Measurements from ENCODE around the gene FGF14.

FGF14 gene

DNA sequence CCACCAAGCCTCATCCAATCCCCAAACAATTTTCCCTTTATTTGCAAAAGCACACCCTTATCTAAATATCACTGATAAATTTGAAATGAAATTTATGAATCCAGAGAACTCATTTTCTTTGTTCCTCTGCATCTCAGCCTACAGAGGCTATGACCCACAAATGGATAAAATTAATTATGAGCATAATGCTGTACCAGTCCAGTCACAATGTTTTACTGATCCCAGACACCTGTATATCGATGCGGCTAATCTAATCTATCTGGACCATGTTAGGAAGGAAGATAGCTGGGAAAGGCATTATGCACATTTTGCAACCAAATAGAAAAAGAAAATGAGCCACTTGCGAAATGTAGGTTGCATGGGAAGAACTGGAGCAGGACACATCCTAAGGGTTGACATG is 150.0 kb downstream of the FGF14 start:
- DNase-seq (ENCODE audit: low spot score), result no peak
- no peak for FAIRE-seq

DNA sequence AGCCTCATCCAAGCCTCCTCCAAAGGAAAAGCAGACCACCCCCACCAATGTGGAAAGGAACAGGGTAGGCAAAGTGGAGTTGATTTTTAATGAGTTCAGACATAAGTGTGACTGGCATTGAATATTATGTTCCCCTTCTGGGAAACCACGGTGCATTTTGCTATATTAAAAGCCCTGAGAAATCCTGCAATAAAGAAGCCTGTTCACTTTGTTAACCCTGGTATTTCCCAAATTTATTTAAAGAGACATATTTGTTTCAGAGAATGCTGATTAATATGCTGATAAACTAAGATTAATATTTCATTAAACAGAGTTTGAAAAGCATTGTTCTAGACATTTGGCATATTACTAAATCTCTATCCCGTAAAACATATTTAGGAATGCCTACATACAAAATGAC is 151.4 kb downstream of the FGF14 start:
- no peak for FAIRE-seq
- DNase-seq (ENCODE audit: low spot score), result no peak

DNA sequence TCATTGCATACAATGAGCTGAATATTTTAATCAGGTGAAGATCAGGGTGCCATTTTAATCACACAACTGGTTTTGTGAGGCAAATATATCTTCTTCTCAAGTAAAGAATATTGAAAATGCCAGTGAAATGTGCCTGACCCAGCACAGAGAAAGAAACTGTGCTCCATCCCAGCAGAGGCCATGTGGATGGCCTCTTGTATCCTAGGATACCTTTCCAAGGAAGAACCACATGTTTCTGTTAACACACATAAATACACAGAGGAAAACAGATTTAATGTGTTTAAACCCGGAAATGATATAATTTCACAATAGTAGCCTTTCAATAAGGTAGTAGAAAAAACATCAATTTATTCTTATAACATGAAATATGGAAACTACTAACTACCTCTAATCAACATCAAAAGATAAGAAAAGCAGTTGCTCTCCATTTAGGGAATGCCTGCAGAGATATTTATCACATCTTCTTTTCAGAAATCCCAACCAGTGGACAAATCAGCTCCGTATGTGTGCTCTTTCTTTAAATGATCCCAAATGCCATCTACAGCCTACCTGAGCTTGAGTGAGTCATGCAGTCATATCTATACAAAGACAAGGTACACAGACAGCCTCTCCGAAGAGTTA is 157.1 kb downstream of the FGF14 start:
- FAIRE-seq (no peak), DNase-seq (ENCODE audit: low spot score) (no peak)

DNA sequence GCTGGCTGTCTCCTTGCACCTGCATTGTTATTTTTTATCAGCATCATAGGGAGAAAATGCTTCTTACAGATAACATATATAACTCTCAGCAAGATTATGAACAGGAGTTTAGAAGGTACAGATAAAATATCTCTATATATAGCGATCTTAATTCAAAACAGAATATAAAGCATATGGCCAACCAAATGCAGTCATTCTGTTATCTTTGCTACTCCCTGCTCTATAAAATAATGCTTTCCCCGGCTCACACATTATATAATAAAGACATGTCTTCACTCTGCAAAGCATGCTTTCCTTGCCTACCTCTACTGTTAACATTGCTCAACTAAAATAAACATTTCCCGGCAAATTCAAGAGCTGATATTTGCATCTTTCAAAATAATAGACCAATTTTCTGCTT is 161.7 kb downstream of the FGF14 start:
- FAIRE-seq (no peak), DNase-seq (ENCODE audit: low spot score) (no peak)

DNA sequence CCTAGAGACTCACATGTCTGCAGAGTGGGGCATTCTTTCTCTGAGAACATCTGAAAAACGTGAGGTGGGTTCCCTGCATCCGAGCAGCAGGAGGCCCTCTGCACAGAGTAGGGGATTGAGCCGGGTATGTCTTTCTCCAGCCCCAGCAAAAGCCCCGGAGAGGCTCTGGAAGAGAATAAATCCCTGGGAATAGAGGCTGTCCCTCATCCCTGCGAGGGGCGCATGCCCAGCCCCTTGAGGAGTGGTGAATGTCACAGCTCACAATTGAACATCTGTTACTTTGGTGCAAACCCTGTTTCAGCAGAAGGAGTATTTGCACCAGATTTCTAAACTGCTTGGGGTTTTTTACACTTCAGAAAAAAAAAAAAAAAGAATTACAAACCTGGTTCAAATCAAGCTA is 164.6 kb downstream of the FGF14 start:
- FAIRE-seq (no peak), DNase-seq (ENCODE audit: low spot score) (no peak)

DNA sequence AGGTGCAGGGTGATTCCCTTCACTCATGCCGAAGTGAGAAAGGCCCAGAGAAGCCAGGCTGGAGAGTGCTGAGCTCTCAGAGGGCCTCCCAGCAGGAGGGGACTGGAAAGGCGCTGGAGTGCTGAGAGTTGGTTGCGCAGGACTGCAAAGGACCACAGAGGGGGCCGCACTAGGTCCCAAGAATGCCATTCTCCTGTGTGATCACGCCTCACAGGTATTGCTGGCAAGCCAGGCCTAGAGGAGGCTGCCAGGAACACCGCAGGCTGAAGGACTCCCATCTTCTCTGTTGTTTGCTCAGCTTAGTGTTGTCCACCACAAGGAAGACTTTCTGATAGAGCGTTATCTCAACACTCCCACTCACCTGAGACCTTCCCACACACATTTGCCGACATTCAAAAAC is 165.0 kb downstream of the FGF14 start:
- DNase-seq (ENCODE audit: low spot score), result no peak

DNA sequence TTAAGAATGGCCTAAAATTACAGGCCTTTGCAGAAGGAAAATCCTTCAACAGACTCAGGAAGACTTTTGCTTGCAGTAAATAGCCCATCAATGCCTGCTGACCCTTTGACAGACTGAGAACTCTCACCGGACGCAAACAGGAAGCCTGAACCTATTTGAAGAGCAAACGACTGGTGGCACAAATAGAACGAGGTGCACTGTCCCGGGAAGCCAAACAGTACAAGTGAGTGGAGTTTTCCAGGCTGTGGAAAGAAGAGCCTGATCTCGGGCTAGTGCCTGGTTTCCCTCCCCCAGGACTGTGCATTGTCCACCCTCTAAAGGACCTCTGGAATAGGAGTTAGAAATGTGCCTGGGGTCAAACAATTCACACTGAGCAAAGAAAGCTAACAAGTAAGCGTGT is 165.5 kb downstream of the FGF14 start:
- FAIRE-seq (no peak), DNase-seq (ENCODE audit: low spot score) (no peak)

More for the DNA sequence above, 165.0 kb downstream of the FGF14 start:
- FAIRE-seq, result no peak

DNA sequence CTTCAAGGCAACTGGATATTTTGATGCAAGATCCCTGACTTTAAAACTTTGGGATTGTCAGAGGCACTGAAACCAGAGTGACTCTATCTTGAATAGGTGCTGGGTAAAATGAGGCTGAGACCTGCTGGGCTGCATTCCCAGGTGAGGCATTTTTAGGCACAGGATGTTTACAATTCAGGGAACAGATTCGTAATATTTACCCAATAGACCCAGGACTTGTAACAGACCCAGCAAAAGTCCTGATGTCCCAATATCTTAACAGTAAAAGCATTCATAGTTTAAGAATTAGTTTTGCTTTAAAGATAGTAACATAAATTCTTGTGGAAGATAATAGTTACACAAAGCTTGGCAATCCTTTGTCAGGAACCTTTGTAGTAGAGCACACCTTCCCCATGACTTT is 166.2 kb downstream of the FGF14 start:
- DNase-seq (ENCODE audit: low spot score) (no peak), FAIRE-seq (no peak)

DNA sequence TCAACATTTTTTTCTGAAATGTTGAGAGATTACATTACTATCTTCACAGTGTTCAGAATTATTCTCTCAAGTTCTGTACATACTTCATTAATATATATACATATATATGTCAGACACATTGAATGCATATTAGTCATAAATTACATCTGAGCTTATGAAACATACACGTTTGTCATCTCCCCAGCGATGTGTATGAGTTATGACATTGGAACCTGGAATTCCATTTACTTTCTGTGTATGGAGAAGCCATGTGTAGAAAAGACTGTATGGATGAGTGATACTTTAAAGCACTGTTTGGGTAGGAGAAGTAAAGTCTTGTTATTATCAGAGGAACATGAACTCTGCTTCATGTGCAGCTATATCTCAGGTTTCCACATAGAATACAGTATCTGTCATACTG is 167.2 kb downstream of the FGF14 start:
- FAIRE-seq (no peak), DNase-seq (ENCODE audit: low spot score) (no peak)

DNA sequence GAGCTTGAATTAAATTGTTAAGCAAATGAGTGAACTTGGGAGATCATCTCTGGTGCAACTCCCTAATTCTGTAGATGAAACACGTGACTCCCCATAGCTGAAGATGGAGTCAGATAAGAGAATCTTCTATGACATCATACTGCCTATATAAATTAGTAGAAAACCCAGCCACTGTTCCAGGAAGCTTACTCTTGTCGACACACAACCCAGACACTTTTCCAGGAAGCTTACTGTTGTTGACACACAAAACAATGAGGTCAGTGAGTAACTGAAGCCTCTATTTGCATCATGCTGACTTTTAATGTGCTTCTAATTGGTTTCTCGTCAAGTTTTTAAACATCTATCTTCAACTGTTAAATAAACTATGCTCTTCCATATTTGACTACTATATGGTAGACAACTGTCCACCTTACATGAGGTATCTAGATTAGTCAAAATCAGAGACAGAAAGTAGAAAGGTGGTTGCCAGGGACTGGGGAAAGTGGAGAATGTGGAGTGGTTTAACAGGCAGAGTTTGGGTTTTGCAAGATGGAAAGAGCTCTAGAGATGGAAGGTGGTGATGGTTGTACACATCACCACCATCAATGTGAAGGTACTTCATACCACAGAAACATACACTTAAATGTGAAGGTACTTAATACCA is 168.2 kb downstream of the FGF14 start:
- DNase-seq (ENCODE audit: low spot score), result no peak
- no peak for FAIRE-seq

DNA sequence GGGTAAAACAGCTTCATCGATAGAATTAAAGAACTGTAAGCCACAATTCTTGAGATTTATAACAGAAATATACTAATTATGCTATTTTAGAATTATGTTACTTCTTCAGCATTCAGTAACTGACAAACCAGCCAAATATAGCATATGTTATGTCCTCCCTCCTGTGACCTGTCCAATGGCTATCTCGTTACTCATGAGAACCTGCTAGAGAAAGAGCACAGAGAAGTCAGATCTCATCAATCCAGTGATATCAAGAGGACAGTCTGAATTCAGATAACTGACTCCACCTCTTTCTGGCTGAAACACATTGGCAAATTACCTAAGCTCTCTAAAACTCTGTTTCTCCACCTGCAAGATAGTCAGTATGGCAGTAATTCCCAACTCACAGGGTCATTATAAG is 170.4 kb downstream of the FGF14 start:
- FAIRE-seq (no peak), DNase-seq (ENCODE audit: low spot score) (no peak)

DNA sequence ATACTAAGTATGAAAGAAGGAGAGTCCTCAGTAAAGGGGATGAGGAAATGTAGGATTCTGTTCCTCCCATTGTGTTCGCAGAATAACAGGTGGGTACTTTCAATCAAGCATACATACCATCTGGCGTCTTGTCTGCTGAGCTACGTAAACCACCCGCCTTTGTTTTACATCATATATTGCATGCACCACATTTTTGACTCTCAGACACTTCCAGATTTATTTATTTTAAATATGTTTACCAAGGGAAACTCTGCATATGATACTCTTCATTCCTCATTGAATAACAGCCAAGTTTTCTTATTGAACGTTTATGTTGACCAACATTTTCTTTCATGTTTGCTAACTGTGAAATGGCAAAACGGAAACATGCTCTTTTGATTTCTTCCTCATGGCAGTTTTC is 174.1 kb downstream of the FGF14 start:
- DNase-seq (ENCODE audit: low spot score) (no peak), FAIRE-seq (no peak)

DNA sequence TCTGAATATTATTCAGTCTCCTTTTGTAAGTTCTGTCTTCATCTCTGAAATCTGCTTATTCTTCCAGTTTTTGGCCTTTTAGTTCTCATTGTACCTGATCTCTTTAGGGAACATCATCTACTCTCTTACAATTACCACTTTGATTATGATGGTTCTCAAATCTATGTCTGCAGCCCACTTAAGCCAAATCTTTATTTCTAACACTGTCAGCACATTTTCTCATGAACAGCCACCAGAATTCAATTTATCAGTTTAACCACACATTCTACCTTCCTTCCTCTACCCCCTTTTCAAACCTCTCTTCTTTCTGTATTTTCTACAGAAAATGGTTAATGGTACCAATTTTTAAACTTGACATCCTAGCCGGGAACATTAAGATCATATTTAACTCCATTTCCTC is 175.3 kb downstream of the FGF14 start:
- DNase-seq (ENCODE audit: low spot score) (no peak), FAIRE-seq (no peak)

DNA sequence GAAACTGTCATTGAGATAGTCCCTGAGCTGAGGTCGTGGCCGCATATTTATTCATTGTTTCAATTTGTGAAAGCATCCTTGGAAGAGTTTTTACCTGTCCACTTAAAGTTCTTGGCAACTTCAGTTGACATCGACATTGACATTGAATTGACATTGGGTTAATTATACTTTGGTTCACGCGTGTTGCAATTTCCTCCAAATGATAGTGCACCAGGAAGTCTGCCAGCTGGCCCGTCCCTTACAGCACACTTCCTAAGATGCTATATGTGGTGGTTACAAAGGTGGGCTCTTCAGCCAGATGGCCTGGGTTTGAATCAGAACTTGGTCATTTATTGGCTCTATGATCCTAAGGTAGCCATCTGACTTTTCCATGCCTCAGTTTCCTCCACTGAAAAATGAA is 176.0 kb downstream of the FGF14 start:
- DNase-seq (ENCODE audit: low spot score) (no peak), FAIRE-seq (no peak)

DNA sequence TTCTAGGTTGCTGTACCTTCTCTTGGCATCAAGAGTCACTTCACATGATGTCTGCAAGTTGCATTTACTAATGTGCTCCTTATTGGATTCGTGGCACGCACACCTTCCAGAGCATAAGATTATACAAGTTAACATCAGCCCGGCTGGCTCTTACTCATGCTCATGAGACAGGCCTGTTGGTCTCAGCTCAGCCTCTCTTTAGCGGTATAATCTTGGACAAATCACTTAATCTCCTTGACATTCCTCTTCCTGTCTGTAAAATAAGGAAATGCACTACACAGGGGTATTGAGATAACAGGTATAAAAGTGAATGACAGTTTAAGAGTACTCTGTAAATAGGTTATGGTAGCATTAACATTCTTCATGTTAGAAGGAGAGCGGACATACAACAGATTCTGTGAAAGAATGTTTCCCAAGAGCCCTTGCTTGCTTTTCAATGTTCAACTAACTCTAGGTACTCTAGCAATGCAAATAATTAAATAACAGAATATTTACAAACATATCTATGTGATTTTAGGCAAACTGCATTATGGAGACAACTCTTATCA is 181.1 kb downstream of the FGF14 start:
- no peak for DNase-seq (ENCODE audit: low spot score)
- FAIRE-seq, result no peak

DNA sequence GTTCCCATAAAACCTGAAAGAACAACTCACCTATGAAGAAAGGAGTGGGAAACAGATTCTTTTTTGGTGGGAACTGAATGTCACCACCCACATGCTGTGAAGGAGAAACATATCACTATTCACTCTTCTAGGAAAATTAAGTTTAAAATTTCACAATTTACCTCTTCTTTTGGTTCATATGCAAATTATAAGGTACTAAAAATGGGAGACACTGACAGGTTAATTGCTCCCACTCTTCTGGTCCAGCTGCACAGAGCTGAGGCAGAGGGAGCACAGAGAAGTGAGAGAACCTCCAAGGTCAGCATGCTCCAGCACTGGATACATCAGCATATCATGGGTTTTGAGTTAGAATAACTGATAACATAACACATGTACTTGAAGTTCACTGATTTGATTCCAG is 186.9 kb downstream of the FGF14 start:
- DNase-seq (ENCODE audit: low spot score) (no peak), FAIRE-seq (no peak)

DNA sequence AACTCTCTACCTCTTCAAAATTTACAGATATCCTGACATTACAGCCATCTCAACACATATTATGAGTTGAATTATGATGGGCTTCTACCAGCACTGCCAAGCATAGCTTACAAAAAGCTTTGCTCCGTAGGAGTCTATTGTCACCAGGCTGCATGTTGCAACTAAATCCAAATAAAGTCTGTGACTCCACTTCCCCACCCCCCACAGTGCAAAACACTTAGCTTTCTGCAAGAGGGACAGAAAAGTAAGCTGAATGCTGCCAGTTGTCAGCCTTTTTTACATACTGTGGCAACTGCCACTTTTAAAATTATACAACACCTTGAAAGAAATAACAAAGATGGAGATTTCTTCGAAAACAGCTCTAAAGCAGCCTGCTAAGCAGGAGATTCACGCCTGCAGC is 189.1 kb downstream of the FGF14 start:
- no peak for DNase-seq (ENCODE audit: low spot score)
- FAIRE-seq, result no peak

DNA sequence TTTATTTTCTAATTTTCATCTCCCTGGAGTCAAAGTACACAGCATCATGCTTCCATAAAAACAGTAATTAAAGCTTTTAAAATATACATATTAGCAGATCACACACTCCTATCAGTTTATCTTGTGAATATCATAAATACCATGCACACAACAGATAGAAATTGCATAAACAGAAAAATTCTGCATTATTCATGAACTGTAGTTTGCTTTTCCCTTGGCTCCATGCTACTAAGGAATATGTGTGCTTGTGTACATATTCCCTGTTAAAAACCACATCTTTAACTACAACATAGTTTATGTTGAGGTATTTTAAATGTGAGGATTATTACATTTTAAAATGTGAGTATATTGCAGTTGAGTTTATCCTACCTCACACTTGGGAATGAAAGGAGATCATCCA is 193.5 kb downstream of the FGF14 start:
- FAIRE-seq (no peak), DNase-seq (ENCODE audit: low spot score) (no peak)

DNA sequence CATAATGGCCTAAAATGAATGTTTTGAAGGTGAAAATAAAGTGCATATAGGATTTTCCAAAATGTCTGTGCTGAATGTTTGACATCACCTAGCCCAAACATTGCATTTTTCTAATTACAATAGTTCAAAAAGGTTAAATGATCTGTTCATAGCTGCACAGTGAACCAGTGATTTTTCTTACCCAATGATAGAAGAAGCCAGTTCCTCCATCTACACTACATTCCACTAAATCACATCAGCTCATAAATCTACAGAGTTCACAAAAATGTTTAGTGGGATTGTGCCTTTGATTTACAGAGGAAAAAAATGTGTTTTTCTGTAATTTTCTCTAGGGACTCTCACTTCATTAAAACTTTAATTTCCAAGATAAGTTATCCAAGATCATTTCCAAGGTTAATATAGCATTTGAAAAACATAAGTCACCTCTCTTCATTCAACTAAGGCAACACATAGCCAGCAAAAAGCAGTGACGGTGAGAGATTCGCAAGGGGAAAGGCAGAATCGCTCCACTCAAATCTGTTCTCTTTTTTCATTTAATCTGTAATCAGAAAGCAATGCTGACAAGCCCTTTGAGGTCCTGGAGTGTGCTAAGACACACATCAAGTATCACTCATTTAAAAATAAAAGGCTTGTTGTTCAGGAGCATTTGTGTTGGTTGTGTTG is 194.0 kb downstream of the FGF14 start:
- FAIRE-seq (no peak), DNase-seq (ENCODE audit: low spot score) (no peak)

DNA sequence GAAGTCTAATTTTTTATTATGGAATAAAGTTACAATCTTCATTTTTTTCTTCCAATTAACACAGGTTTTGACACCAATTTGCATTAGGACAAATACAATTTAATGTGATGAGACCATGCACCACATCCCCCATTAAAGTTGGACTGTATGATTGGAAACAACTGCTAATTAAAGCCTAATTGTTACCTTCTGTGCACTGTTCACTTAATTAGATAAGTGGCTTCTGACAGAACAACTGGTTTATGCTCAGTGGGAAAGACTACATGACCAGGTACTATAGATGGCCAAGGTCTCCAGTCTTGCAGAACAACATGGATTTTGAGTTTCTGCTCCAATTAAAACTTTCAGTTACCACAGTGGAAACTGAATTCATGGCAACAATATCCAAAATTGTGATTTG is 198.1 kb downstream of the FGF14 start:
- no peak for FAIRE-seq

DNA sequence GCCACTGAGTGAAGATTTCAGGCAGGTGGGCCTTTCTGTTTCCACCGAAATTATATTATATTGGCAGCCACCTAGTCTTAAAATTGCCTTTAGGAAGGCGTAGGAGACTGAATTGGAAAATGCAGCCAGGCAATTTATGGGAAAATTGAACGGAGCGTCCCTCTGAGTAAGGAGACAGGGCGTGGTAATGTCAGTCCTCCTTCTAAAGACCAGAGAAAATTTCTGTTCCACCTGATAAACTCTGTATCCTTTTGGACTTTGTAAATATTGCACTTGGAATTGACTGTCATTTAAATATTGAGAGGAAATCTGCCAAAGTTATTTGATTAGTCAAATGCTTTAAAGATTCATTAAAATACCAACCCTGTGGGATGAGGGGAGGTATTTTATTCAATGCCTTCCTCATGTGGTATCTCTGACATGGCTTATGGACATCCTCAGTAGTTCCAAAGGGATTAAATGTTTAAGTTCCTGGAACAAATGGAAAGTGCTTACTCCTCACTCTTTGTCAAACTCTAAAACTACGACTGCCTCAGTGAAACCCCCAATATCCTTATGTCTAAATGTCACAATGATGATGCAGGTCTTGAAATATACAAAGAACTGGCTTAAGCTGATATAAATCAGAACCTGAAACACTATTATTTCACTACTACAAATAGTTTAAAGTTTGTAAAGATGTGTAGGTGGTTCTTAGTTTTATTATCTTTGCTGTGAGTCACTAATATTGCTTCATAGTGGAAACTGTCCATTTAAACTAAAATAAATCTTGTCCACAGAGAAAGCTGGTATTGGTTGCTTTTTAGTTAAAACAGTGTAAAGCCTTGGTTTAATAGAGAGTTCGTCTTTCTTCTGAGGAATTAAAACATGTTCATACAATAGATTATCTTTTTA is 203.2 kb downstream of the FGF14 start:
- no peak for FAIRE-seq
- no peak for DNase-seq (ENCODE audit: low spot score)

More for the DNA sequence above, 198.1 kb downstream of the FGF14 start:
- no peak for DNase-seq (ENCODE audit: low spot score)

DNA sequence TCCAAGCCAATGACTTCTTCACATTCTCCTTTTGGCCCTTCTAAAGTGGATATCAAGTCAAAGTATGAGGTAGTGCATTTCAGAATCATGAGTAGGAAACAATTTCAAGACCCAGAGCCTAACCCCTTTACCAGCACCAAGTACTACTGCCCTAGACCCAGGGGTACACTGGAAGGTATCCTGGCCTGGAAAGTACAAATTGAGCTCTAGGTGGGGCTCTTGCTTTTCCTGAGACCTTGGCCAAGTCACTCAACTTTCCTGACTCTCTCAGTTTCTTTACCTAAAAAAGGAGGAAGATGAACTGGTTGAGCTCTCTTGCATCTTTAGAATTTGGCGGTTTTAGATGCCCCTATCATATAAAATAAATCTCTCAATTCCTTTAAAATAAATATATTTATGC is 204.7 kb downstream of the FGF14 start:
- FAIRE-seq (no peak), DNase-seq (ENCODE audit: low spot score) (no peak)
